ENCODE measurements around the gene KLHDC9. TPM values are rescaled to one million over a fixed set of nuclear protein-coding genes. Genes with fewer than 3 reads are reported as not detected.

The KLHDC9 gene
- total and polyA plus RNA-seq, 2 of the 13 experiments (the other 11 are each of a cell fraction or from before 2014, with no cell fraction given): 2.9 TPM

- TF ChIP-seq ZBTB4 (CRISPR knock-in tag; IDR thresholded peaks at IDR 0.05; ENCODE audit: borderline replicate concordance) (no peak), ZNF781 (CRISPR knock-in tag; IDR thresholded peaks at IDR 0.05; ENCODE audit: borderline replicate concordance, not compliant biosample characterization) (no peak), ZFYVE20 (CRISPR knock-in tag; IDR thresholded peaks at IDR 0.05; ENCODE audit: borderline replicate concordance, low read depth) (no peak), XRCC5 (optimal IDR thresholded peaks at IDR 0.05; ENCODE audit: low read length) (peak; percentile 31), SMC3 (IDR thresholded peaks at IDR 0.05; ENCODE audit: low read length) (peak; percentile 87), ZNF609 (CRISPR knock-in tag; IDR thresholded peaks at IDR 0.05; ENCODE audit: borderline replicate concordance) (0 out of 2 replicates have a peak, but pooled peaks have one; percentile 25), RFX3 (CRISPR knock-in tag; IDR thresholded peaks at IDR 0.05) (no peak), ZSCAN31 (CRISPR knock-in tag; IDR thresholded peaks at IDR 0.05; ENCODE audit: low read depth) (0 out of 2 replicates have a peak, but pooled peaks have one; percentile 34), ZNF543 (CRISPR knock-in tag; IDR thresholded peaks at IDR 0.05) (no peak), TCF7 (IDR thresholded peaks at IDR 0.05; ENCODE audit: low read depth) (no peak), SAP130 (CRISPR knock-in tag; IDR thresholded peaks at IDR 0.05; ENCODE audit: low read depth) (peak; percentile 32), ZNF318 (CRISPR knock-in tag; IDR thresholded peaks at IDR 0.05) (0 out of 2 replicates have a peak, but pooled peaks have one; percentile 68), DR1 (CRISPR knock-in tag; IDR thresholded peaks at IDR 0.05) (no peak)
Observed at GRCh38 chr1:161071886-161072371, 26.2 kb upstream of the KLHDC9 start (continued).

All from HepG2 (cell line).